Tracheal epithelial cell (primary cell): ENCODE measurements around the gene MIA3. TPM values are rescaled to one million over a fixed set of nuclear protein-coding genes. Genes with fewer than 3 reads are reported as not detected.

Source experiments
- total RNA-seq: library from RNA; depleted of rRNA; stranded (reverse); fragments of >200 nt; gene quantifications from 2 replicates; pipeline ENCODE4 v1.2.1, GENCODE V29; 2014

The MIA3 gene, protein sequence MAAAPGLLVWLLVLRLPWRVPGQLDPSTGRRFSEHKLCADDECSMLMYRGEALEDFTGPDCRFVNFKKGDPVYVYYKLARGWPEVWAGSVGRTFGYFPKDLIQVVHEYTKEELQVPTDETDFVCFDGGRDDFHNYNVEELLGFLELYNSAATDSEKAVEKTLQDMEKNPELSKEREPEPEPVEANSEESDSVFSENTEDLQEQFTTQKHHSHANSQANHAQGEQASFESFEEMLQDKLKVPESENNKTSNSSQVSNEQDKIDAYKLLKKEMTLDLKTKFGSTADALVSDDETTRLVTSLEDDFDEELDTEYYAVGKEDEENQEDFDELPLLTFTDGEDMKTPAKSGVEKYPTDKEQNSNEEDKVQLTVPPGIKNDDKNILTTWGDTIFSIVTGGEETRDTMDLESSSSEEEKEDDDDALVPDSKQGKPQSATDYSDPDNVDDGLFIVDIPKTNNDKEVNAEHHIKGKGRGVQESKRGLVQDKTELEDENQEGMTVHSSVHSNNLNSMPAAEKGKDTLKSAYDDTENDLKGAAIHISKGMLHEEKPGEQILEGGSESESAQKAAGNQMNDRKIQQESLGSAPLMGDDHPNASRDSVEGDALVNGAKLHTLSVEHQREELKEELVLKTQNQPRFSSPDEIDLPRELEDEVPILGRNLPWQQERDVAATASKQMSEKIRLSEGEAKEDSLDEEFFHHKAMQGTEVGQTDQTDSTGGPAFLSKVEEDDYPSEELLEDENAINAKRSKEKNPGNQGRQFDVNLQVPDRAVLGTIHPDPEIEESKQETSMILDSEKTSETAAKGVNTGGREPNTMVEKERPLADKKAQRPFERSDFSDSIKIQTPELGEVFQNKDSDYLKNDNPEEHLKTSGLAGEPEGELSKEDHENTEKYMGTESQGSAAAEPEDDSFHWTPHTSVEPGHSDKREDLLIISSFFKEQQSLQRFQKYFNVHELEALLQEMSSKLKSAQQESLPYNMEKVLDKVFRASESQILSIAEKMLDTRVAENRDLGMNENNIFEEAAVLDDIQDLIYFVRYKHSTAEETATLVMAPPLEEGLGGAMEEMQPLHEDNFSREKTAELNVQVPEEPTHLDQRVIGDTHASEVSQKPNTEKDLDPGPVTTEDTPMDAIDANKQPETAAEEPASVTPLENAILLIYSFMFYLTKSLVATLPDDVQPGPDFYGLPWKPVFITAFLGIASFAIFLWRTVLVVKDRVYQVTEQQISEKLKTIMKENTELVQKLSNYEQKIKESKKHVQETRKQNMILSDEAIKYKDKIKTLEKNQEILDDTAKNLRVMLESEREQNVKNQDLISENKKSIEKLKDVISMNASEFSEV (N-terminal part only)
- 19.3 and 21.3 TPM in 2 replicates for total RNA-seq

DNA sequence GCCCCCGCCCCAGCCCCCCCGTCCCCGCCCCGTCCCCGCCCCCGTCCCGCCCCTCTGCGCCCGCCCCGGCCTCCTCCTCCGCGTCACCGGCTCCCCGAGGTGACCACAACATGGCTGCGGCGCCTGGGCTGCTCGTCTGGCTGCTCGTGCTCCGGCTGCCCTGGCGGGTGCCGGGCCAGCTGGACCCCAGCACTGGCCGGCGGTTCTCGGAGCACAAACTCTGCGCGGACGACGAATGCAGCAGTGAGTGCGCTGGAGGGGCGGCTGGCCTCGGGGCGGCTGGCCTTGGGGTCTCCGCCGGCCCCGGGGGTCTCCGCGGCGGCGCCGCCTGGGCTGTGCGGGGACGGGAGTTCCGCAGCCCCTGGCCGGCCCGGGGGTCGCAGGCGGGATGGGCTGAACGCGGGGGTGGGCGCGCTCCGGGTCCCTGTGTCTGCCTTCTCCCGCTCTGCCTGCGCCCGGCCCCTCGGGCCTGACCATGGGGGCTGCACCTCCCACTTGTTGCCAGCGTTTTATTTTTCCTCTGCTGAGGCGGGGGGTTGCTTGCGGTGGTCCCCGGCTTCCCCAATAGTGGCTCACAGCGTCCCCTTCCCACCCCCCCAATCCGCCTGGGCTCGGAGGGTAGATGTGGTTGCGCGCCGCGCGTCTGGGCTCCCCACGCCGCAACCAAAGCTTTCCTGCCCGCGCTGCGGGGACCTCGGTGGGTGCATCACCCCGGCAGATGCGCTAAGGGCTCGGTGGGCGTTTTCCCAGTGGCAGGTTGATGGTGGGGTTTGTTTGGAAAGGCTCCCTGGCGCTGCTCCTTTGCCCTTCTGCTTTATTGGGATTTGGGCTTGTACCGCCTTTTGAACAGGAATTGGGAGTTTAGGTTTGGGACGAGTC is at the start of gene MIA3:
Gene MIA3, plus strand, starts transcription at position 97 of the 879 bp plus-strand sequence. Its CDS starts 14 bp downstream, at position 111.

DNA sequence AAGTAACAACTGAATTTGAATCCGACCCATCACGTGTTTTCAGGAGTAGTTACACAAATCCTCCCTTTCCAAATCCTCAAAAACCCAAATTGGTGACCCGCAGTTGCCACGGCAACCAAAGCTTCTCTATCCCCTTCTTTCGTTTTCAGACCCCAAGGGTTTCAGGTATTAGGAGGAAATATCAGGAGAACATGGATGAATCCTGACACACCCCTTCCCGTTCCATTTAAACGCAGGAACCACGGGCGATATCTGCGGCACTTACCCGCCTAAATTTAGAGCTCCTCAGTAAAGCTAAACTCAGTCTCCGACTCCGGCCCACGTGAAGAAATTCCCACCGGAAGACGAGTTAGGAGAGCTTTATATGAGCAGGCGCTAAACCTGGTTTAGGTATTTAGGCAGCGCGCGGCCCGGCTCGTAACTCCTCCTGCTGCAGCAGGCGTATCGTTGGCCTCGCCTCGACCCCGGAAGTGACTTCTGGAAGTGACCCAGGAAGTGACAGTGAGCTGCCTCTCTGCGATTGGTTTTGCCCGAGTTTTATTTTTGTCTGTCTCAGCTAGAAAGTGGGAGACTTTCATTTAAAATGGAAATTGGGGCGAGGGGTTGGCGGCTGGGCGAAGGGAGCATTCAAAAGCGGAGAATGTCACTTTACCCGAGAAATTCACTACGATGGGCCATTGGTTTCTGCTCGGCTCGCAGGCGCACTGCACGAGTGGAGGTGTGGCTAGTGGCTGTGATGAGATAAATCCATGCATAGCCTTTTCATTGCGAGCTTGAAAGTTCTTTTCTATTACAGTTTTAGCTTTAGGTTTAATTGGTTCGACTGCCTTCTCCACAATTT is 28.2 kb upstream of the MIA3 start, which contains the start of gene TAF1A:
Gene TAF1A, minus strand, starts transcription at position 472 of the 841 bp plus-strand sequence.

DNA sequence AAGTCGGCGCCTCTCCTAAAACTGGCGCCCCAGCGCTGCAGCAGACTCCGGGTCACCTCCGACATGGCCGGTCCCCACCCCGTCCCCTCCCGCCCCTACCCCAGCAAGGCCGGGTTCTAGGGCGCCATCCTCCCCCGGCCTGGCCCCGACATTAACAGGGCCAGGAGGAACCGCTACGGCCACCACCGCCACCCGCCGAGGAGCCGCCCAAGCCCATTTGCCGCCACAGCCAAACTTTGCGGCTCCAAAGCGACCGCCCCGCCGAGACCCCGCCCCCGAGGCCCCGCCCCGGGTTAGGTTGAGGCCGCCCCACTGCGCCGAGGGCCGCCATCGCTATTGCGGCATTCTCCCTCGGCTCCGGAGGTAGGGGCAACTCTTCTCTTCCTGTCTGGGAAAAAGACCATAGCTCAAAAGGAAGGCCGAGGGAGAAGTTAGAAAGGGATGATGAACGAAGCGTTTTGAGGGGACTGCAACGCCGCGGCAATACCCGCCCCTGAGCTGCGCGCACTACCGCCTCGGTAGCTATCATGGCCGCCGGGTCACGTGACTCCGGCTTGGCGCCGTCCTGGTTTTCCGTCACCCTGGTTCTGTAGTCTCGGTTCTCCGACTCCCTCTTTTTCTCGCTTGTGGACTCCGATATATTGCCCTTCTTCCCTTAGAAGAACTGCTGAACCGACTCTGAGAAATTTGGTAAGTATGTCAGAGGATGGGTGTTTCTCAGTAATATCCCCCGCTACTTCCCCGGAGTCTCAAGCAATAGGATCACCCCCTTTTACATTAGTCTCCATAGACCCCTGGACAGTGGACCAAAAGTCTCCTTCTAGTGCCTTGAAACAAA is 94.6 kb downstream of the MIA3 start, which contains the start of the genes AIDA and BROX:
Gene AIDA, minus strand, starts transcription at position 239 of the 838 bp plus-strand sequence. Its CDS starts 174 bp downstream, at position 65.
Gene BROX, plus strand, starts transcription at position 312 of the 838 bp plus-strand sequence. CDS start 3,136 bp downstream, outside the sequence.

Other genes with a start within 250 kb of the MIA3 start
- under 0.01 TPM in 1 of 2 replicates, not detected in the other for gene HHIPL2, start 70.0 kb upstream of the MIA3 start, total RNA-seq
- gene TAF1A, start 28.2 kb upstream of the MIA3 start, total RNA-seq: 7.2 and 8.2 TPM in 2 replicates
- 29.4 and 32.2 TPM in 2 replicates for gene AIDA, start 94.4 kb downstream of the MIA3 start, total RNA-seq
- gene BROX, start 94.5 kb downstream of the MIA3 start, total RNA-seq: 36.6 and 56.9 TPM in 2 replicates
- gene FAM177B, start 119.1 kb downstream of the MIA3 start, total RNA-seq: 0.21 TPM in 1 of 2 replicates, not detected in the other
- gene DISP1, start 196.9 kb downstream of the MIA3 start, total RNA-seq: 0.72 and 1.5 TPM in 2 replicates